HG02571 (cell line): ENCODE results near the gene GULP1.
"Not testable (repeated sequence)": the region's sequence is repeated elsewhere in the genome, so short reads cannot be mapped to it uniquely, and the experiment has no call there.

ENCODE experiments used
- ATAC-seq: cut with Tn5 transposase; IDR thresholded peaks from one replicate; pipeline ENCODE4 v1.9.1; 2021; ENCODE audit warnings: mild to moderate bottlenecking, moderate library complexity; ENCODE audit not compliant: unreplicated experiment

GULP1 gene

DNA sequence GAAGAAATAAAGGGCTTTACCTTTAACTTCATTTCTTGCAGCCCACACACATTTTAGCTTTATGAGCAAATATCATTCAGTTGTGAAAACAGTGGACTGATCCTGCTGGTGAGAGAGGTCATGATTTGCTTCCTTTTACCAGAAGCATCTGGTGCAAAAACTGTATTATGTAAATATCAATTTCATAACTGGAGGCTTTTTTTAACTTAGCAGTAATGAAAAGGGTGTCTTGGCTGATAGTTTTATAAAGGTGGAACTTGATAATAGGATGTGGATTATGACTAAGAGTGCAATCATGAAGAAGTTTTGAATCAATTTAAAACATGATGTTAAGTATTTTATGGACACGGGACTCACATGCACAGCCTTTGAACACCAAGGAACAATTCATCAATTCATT, 304.4 kb downstream of the GULP1 start:
- no peak for ATAC-seq

DNA sequence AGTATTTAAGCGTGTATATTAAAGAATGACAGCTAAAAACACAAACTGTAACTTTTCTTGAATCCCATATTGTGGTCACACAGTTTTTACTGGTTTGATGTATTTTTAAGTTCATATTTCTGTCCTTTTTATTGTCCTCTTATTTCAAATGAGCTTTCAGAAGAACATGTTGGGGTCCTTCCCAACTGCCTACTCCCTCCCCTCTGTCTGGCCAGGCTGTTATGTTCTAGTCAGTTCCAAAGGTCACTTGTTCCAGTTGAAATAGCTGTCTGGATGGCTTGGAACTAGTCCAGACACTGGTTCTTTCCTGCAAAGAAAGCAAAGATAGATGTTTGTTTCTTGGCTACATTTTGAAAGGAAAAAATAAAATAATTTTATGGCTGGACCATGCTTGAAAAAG, 306.9 kb downstream of the GULP1 start:
- no peak for ATAC-seq

DNA sequence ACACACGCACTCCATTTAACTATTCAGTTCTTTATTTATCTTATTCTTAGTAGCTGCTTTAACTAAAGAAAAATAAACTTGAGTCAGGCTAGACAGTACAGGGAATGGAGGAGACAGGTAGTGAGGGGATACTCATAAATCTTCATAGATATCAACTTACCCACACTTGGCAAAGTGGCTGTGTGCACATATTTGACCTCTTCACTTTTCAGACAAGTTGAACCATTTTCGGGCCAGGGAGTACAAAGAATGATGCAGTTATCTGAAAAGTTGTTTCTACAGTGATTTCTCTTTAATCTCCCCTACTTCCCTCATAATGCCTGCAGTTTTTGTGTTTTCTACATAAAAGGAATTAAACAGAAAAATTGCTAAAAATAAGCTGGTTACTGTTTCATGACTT, 307.5 kb downstream of the GULP1 start:
- no peak for ATAC-seq

DNA sequence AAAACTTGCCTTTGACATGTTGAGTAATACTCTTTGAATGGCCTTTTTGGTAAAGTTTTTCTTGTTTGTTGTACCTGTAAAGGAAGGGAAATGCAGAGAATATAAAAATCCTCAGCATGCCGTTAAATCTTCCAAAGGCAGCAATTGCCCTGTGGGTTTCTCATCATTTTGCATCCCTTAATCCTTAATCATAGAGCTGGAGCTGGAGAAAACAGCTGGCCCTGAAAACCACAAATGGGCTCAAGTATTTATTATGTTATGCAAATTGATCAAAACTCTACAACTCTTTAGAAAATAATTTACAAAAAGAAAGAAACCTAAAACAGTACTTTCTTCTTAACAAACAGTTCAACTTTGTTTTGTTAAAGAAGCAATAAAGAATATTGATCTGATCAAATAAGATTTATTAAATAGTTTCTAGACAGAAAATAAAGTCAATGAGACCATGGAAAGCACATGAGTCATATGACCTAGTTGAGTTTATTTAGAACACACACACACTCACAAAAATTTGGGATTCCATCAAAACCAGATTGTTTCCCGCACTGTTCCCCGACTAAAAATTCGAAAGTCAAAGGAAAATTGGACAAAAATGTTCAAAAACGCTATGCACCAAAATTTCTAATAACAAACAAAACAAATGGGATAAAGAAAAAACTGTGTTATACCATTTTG, 309.0 kb downstream of the GULP1 start:
- ATAC-seq = no peak

DNA sequence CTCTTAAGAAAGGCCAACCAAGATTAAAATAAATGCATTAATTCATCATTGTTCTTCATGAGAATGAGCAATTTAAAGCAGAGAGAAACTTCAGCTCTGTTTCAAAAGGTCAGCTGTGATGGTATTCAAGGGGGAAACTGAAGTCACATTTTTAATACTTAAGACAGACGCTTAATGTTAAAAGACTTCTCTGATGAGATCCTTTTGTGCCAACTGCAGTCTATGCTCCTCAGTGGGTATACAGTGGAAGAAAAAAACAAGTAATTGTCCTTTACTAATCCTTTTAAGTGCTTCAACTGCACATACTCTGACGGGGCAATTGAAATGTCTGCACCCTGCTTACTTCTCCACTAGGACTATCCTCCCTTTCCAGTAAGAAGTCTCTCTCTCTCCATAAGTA, 309.7 kb downstream of the GULP1 start:
- ATAC-seq = no peak

DNA sequence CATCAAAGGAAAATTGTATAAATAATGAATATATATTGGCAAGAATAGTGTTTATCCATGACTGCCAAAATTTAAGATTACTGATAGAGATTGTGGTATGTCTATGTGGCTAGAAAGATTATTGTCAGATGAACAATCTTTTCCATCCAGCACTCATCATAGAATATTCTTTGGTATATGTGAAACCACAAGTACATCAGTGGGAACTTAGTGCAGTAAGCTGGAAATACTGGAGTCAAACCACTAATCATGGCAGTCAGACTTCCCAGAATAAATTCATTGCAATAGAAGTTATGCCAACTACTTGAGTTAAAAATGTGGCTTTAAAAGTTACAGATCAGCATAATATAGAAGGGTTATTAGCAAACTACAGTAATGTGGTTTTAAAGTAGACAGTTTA, 310.3 kb downstream of the GULP1 start:
- ATAC-seq = no peak

DNA sequence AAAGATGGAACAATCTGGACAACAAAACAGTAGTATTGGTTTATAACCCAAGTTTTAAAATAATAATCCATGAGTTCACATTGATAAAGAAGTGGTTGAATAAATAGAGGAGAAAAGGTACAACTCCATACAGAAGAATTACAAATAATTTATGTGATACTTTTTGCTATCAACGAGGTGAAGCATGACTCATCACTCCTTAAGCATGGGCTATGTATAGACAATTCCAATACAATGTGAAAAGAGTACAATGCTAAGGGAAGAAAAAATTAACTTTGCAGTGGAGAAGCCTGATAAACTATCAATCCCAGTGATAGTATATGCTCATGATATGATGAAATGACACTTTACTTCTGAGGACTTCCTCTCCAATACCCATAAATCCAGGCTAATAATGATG, 312.9 kb downstream of the GULP1 start:
- ATAC-seq = no peak

DNA sequence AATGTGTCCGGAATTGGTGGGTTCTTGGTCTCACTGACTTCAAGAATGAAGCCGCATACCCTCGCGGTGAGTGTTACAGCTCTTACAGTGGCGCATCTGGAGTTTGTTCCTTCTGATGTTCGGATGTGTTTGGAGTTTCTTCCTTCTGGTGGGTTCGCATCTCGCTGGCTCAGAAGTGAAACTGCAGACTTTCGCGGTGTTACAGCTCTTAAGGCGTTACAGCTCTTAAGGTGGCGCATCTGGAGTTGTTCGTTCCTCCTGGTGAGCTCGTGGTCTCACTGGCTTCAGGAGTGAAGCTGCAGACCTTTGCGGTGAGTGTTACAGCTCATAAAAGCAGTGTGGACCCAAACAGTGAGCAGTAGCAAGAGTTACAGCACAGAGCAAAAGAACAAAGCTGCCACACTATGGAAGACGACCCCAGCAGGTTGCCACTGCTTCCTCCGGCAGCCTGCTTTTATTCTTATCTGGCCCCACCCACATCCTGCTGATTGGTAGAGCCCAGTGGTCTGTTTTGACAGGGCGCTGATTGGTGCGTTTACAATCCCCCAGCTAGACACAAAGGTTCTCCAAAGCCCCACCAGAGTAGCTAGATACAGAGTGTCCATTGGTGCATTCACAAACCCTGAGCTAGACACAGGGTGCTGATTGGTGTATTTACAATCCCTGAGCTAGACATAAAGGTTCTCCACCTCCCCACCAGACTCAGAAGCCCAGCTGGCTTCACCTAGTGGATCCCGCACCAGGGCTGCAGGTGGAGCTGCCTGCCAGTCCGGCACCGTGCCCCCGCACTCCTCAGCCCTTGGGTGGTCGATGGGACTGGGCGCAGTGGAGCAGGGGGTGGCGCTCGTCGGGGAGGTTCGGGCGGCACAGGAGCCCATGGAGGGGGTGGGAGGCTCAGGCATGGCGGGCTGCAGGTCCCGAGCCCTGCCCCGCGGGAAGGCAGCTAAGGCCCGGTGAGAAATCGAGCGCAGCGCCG, 314.2 kb downstream of the GULP1 start:
- not testable (repeated sequence) for ATAC-seq

DNA sequence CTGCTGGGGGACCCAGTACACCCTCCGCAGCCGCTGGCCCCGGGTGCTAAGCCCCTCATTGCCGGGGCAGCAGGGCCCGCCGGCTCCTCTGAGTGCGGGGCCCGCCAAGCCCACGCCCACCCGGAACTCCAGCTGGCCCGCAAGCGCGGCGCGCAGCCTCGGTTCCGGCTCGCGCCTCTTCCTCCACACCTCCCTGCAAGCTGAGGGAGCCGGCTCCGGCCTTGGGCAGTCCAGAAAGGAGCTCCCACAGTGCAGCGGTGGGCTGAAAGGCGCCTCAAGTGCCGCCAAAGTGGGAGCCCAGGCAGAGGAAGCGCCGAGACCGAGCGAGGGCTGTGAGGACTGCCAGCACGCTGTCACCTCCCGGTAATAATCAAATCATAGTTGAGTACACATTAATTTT, 314.9 kb downstream of the GULP1 start:
- ATAC-seq = not testable (repeated sequence)

DNA sequence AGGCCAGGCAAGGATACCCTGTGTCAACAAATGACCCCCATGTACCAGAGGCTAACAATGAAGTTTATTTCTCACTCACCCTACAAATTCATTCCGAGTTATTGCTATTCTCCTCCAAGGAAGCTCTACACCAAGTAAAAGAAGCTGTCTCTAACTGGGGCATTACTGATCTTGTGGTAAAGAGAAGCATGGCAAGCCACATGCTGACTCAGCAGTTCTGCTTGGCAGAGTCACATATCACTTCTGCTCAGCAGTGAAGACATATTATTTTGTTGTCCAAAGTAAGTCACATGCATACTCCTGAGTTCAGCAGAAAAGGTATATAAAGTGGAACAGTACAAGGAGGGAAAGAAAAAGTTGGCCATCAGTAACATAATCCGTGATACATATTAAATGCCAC, 315.8 kb downstream of the GULP1 start:
- no peak for ATAC-seq

DNA sequence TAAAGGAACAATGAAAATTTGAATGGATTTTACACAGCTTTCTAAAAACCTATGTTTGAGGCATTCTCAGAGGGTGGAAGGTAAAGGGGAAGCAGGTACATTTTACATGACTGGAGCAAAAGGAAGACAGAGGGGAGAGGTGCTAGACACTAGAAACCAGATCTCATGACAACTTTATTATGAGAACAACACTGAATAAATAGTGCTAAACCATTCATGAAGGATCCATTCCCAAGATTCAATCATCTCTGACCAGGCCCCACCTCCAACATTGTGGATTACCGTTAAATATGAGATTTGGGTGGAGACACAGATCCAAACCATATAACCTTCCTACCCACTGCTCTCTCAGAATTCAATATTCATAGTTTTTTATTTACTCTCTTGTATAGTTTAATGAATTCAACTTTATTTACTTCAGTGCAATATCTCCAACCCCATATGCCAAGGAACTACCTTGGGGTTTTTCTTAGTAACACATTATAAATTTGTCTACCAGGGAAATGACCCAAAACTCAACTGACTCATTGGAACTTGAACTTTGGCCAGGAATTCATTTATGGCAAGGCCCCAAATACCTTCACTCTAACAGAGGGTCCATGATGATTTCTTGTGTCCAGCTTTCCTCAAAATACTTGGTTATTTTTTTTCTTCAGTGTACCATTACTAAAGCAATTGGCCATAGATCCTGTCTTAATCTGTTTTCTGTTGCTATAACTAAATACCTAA, 317.8 kb downstream of the GULP1 start:
- ATAC-seq = no peak

DNA sequence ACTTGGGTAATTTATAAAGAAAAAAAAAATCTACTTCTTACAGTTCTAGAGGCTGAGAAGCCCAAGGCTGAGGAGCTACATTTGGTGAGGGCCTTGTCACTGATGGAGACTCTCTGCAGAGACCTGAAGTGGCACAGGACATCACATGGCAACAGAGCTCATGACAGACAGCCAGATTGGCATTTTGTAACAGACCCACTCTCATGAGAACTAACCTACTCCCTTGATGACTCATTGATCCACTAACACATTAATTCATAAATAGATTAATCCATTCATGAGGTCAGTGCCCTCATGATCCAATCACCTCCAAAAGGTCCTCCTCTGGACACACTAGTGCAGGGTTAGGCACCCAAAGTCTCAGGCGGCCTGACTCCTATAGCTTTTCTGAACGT, 318.4 kb downstream of the GULP1 start:
- no peak for ATAC-seq

DNA sequence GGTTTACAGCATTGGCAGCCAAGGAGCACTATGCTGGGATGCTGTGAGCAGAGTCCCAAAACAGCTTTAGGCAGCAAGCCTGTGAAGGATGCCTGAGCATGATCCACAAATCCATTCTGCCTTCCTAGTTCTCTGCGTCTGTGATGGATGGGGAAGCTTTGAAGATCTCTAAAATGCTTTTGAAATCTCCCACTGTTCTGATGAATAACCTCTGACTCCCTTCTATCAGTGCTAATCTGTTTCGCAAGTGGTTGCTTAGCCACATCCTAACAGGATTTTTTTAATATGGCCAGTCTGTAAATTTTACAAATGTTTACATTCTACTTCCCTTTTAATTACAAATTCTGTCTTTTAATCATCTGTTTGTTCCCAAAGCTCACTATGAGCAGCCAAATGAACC, 319.2 kb downstream of the GULP1 start:
- ATAC-seq = no peak

DNA sequence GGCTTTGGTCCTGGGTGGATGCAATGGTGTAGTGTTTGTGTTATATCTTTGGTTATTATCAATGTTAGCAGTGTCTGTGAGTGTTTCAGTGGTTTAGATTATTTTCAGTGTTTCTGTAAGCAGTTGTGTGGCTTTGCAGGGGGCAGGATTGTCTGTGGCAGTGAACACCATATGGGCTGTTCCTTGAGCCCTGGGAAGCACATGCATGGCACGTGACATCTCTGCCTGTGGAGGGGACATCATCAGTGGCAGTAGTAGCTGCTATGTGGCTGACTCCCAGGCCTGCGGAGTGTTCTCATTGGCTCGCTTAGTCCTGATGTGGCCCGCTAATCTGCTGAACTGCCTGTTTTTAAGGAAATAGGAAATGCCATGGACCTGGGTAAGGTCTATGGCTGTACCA, 327.5 kb downstream of the GULP1 start:
- ATAC-seq = no peak

DNA sequence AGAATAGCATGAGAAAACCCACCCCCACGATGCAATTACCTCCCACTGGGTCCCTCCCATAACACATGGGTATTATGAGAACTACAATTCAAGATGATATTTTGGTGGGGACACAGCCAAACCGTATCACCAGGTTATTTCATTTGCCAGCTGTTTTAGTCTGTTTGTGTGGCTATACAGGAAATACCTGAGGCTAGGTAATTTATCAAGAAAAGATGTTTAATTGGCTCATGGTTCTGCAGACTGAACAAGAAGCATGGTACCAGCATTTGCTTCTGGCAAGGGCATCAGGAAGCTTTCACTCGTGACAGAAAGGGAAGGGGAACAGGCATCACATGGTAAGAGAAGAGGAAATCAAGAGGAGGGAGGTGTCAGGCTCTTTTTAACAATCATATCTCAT, 329.2 kb downstream of the GULP1 start:
- no peak for ATAC-seq

DNA sequence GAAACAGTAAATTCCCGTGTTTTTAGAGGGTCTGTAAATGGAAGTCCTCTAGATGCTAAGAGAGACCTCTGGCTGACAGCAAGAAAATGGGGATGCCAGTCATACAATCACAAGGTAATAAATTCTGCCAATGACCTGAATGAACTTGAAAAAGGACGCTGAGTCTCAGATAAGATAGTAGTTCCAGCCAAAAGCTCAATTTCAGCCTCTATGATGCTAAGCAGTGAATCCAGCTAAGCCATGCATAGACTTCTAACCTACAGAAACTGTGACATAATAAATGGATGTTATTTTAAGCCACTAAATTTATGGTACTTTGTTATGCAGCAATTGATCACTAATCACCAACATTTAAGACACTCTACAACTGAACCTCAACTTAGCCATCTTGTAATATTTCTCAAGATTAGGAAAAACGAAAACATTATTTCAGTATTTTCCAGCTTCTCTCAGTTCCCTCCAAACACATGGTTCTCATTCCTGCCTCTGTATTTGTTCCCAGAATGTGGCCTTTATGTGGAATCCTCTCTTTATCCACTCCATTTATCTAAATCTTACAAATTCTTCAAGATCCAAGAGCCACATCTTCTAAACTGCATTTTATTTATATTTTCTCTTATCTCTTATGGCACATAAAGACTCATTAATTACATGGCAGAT, 331.1 kb downstream of the GULP1 start:
- no peak for ATAC-seq

DNA sequence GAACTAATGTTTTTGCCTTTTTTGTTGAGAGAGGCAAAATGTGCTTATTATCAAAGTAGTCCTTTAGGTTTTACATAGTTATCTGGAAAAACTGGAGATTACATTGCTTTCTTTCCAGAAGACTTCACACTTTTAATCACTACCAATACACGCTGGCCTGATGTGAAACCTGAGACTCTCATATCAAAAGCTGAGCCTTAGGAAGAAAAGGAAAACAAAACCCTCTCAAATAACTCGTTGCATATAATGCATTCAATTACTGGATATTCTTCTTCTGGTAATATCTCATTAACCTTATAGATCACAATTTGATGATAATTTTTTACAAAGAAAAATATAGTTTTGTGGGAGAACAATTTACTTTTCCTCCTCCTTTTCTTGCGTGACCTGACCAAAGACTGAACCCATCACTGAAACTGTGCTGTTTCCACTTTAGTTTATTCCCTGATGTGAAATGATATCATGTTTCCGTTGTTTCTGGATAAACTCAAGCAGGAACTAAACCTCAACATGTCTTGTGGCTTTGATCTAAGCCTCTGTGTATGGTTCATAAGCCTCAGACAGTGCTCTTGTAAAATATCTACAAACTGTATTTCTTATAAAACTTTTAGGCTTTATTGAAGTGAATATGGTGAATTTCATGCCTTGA, 332.4 kb downstream of the GULP1 start:
- ATAC-seq = no peak

DNA sequence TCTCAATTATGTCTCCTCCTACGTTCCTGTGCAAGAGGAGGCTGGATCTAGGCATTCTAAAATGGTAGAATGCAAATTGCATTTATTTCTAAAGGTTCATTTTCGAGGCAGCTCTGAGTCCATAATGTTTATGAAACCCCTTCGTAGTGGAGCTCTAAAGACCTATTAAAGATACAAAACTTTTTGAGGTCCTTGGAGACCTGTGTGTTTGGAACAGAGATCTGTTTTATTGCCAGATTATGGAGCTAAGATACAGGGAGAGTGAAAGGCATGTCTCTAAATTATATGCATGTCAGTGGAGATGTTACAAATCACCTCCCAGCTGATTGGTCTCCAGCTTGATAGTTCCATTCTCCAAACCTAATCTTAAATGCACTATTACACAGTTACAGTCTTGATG, 335.8 kb downstream of the GULP1 start:
- no peak for ATAC-seq

DNA sequence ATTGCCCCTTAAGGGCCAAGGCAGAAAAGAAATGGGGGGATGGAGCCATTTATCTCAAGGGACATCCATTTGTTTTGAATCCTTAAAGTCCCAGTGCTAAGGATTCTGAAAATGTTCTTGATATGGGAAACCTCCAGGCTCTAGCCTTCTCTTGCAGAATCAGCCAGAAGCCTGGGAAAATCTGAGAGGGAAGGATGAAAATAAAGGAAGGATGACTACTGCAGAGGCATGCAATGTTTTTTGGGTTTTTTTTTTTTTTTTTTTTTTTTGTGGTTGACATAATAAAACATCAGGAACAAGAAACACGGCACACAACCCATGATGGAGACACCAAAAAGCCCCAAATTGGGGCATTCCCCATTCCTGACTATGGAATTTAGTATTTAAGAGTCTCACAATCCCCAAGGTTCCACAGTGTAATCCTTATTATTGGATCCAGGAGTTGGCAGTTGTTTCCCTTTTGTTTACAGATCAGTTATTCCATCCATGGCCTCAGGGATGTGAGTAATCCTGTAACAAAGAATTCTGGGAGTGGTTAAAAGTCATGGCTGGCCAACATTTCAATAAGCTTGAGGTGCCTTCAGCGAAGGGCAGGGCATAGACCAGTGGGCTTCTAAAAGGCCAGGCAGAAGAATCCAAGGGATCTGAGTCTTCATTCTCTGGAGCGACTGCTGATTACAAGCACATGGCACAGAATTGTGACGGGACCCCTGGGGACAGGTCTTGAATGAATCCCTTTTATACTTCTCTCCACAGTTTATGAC, 337.5 kb downstream of the GULP1 start:
- ATAC-seq = no peak
